GM18511 (cell line): ENCODE data around the gene PROCR.
"Not testable (repeated sequence)": the region's sequence is repeated elsewhere in the genome, so short reads cannot be mapped to it uniquely, and the experiment has no call there.

Experiments used
- ATAC-seq: cut with Tn5 transposase; IDR thresholded peaks from one replicate; pipeline ENCODE4 v1.9.1; 2021; ENCODE audit warnings: mild to moderate bottlenecking, moderate library complexity; ENCODE audit not compliant: unreplicated experiment

The PROCR gene

DNA sequence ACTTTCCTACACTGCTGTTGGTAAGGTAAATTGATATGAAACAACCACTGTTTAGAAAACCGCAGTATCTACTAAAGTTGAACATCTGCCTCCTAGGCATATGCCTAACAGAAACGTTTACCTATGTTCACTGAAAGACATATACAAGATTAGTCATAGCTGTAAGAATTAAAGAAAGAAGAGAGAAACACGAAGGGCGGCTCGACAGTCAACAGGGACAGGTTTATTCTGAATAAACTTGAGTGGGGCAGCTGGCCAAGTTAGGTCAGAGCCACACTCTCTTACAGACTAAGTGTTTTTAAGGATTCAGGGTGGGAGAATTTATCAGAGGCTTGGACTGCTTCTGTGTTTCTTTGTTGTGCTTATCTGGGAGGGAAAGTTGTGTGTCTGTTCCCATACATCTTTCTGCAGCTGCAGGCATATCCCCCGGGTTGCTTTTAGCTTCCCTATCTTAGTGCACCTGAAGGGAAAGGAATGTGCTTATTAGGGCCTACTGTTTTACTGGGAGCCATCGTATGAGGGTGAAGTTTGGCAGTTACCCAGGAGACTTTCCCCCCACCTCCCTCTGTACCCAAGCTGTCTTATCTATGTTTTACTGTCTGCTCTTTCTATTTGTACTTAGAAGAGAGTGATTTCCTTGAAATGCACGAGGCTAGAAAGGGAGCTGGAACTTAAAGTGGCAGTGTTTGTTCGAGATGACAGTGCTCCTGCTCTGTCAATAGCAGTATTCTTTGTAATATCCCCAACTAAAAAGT lies 20.4 kb downstream of the PROCR start:
- no peak for ATAC-seq

DNA sequence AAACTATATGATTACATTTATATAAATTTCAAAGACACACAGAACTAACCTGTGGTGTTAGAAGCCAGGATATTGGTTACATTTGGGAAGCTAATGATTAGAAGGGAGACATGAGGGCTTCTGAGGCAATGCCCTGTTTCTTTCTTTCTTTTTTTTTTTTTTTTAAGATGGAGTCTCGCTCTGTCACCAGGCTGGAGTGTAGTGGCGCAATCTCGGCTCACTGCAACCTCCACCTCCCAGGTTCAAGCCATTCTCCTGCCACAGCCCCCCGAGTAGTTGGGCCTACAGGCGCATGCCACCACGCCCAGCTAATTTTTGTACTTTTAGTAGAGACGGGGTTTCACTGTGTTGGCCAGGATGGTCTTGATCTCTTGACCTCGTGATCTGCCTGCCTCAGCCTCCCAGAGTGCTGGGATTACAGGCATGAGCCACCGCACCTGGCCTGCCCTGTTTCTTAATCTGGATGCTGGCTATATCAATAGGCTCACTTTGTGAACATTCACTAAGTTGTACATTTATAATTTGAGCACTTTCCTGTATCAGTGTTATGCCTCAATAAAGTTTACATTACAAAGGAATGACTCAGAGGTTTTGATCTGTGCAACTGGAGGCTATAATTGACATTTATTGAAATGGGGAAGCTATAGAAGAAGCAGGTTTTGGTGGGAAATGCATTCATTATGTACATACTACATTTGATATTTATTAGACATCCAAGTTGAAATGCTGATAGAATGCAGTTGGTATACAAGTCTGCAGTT lies 21.3 kb downstream of the PROCR start:
- not testable (repeated sequence) for ATAC-seq

DNA sequence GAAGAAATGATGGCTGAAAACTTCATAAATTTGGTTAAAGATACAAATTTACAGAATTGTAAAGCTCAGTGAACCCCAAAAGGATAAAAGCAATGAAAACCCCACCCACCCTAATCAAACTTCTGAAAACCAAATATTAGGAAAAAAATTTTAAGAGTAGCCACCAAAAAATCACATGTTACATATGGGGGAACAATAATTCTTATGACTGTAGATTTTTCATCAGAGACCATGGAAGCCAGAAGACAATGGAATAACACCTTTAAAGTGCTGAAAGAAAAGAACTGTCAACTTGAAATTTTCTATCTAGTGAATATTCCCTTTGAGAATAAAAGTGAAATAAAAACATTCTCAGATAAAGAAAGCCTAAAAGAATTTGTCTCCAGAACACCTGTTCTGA lies 24.4 kb downstream of the PROCR start:
- no peak for ATAC-seq

DNA sequence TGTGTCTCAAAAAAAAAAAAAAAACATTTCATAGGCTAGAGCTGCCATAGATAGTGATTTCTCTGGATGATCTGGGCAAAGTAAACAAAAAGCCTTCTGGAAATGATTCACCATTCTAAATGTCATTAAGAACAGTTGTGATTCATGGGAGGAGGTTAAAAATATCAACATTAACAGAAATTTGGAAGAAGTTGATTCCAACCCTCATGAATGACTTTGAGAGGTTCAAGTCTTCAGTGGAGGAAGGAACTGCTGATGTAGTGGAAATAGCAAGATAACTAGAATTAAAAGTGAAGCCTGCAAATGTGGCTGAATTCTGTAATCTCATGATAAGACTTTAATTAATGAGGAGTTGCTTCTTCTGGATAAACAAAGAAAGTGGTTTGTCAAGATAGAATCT lies 27.9 kb downstream of the PROCR start:
- no peak for ATAC-seq

DNA sequence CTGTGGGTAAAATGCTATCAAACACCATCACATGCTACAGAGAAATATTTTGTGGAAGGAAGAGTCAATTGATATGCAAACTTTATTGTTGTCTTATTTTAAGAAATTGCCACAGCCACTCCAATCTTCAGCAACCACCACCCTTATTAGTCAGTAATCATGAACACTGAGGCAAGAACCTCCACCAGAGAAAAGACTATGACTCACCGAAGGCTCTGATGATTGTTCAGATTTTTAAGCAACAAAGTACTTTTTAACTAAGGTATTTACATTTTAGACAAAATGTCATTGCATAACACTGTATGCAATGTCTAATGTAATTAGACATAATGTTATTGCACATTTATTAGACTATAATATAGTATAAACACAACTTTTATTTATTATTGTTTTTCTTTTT lies 28.4 kb downstream of the PROCR start:
- no peak for ATAC-seq

DNA sequence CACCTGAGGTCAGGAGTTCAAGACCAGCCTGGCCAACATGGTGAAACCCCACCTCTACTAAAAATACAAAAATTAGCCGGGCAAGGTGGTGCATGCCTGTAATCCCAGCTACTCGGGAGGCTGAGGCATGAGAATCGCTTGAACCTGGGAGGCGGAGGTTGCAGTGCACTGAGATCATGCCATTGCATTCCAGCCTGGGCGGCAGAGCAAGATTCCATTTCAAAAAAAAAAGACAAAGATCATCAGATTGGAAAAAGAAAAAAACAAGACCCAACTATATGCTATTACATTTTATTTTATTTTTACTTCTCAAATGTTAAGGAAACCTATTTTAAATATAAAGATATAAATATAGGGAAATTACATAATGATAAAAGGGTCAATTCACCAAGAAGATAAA lies 29.6 kb downstream of the PROCR start:
- ATAC-seq: not testable (repeated sequence)

DNA sequence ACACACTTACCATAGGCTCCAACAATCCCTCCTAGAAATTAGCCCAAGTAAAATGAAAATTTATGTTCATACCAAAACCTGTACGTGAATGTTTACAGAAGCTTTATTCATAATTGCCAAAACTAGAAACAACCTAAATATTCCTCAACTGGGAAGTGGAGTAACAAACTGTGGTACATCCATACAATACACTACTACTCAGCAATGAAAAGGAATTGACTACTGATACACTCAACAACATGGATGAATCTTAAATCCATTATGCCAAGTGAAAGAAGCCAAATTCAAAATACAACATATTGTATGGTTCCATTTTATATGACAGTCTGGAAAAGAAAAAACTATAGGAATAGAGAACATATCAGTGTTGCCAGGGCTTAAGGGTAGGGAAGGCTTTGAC lies 34.9 kb downstream of the PROCR start:
- ATAC-seq: no peak

DNA sequence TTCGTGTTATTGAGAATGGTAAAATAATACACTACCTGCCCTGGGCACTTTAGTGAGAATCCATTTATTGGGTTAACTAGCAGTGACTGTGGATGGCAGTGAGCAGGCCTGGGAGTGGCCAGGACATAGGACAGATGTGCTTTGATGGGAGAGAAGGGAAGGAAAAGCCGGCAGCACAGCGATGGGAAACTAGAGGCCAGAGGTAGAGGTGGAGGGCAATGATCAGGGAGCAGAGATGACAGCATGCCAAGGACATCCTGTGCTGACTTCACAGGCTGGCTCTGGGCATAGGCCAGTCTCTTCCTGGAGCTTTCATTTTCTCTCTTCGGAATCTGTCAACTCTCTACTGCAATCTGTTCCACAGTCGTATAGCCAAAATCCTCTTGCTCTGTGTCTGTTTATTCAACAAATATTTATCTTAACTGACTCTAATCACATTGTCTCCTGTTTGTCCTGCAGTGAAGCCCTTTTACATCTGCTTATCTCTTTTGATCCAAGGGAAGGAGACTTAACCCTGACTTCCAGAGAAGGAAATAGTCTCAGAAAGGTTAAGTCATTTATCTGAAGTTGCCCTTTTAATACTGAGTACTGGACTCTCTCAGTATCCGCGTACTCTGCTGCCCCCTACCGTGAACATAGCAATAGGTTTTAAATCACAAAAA lies 36.2 kb downstream of the PROCR start:
- no peak for ATAC-seq

DNA sequence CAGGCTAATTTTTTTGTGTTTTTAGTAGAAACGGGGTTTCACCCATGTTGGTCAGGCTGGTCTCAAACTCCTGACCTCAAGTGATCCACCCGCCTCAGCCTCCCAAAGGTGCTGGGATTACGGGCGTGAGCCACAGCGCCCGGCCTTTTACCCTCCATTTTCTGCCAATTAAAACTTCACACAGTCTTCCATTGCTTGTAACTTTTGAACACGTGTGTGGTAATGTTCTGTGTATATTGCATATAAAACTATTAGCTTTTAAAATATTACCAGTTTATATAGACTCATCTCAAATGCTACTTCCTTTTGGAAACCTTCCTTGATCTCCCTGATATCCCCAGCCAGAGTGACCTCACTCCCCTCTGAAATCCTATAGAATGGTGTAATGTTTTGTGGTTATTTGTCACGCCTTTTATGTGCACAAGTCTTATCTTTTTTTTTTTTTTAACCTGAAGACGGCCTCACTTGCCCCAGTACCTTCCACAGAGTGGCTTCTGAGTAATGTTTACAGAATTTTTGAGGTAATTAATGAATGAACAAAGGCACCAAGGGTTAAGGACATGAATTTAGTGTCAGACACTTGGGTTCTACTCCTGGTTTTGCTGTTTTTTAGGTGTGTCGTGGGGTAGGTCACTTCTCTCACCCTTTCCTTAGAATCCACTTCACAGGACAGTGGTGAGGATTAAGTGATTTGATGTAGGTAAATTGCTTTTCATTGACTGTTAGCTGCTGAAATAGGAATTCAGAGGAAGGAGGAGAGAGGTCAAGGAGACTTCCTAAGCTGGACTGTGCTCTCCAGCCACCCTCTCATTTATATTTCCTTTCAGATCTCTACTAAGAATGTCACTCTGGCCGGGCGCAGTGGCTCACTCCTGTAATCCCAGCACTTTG lies 43.4 kb downstream of the PROCR start:
- ATAC-seq: no peak

DNA sequence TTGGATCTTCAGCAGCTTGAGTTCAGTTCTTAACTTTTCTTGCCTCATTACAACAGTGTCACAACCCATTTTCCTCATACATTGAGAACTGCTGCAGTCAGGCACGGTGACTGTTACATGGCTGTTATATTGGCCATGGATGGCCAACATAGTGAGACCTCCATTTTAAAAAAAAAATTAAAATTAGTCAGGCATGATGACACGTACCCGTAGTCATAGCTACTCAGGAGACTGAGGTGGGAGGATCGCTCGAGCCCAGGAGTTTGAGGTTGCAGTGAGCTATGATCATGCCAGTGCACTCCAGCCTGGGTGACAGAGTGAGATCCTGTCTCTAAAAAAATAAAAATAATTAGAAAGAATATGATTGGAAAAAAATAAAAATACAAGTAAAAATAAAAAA lies 44.7 kb downstream of the PROCR start:
- ATAC-seq: no peak

DNA sequence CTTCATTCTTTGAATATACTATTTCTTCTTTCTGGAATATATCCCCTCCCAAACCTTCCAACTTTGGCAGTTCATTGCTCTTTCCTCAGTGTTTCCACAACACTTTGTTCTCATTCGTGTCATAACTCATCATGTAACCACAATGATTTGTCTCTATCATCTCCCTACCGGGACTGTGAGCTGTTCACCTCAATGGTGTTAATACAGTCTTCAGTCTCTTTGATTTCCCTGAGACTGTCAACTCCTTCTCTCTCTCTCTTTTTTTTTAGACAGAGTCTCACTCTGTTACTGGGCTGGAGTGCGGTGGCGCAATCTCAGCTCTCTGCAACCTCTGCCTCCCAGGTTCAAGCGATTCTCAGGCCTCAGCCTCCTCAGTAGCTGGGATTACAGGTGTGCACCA lies 52.1 kb downstream of the PROCR start:
- no peak for ATAC-seq

DNA sequence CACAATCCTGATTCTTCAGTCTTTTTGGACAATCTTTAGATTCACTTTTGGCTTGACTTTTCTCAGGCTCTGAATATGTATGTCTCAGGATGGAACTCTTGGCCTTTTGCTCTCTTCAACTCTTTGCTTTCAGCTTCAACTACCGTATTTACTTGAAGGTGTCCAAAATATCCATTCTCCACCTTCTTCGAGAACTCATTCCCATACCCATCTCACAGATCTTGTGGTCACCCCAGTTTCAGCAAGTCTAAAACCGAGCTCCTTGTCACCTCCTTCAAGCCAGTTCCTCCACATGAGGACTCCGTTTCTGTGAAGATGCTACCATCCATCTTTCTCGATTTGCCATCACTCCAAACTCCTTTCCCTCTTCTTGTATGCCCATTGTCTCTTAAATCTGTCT lies 52.7 kb downstream of the PROCR start:
- no peak for ATAC-seq

DNA sequence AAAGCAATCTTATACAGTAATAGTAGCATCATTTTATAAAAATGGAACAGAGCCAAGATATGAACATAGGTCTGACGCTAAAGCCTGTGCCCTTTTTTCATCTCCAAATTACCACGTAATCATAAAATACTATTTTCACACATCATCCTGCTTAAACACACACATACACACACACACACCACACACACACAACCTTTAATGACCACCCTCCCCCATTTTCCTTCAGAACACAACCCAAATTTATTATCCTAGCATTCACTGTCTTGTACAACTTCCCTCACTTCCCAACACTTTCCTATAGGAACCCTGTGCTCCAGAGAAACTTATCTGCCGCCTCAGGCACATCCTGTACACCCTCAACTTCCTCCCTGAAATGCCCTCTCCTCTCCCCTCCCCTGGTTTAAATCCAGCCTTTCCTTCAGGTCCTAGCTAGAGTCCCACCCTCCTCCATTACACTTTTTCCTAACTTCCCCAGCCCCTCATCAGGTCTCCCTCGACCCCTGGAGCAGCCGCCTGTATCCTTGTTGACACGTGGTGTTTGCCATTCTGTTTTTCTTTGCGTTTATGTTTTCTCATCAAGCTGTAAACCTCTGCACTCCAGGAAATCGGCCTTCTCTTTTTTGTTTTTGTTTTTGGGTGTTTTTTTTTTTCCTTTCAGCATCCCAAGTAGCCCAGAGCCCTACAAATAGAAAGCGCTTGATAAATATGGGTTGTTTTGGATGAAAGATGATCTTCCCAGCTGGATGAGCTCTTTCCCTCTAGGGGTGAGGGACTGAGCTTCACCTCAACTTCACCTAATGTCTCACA lies 53.6 kb downstream of the PROCR start:
- no peak for ATAC-seq

DNA sequence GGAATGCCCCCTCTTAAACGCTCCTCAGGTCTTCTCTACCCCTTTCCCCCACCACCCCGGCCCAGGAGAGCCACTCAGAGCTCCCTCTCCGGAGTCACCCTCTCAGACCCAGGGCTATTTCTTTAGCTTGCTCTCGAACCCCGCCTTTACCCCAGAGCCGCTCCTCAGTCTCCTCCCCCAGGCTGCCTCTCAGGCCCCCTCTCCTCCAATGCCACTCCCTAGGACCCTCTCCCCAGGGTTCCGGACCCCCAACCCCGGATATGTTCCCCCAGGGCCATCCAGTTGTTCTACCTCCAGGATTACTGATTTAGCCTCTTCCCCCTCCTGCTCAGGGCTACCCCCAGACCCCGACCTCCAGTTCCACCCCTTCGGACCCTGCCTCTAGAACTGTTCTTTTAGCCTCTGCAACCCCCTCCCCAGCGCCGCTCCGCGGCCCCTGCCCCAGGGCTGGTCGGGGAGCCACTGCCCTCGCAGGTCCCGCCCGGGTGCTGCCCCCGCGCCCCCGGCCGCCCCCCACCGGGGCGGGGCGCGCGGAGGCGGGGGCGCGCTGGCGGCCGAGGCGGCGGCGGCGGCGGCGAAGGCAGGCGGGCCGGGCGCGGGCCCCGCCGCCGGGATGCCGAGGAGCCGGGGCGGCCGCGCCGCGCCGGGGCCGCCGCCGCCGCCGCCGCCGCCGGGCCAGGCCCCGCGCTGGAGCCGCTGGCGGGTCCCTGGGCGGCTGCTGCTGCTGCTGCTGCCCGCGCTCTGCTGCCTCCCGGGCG lies 54.4 kb downstream of the PROCR start, which contains the start of gene MMP24:
Gene MMP24 (plus strand): TSS at position 565 of the 758 bp plus-strand sequence. CDS start 49 bp downstream, at position 614.
- ATAC-seq: no peak
